Astrocyte of the spinal cord (primary cell): Measurements from ENCODE around the gene LRRC2.

Source experiments
- DNase-seq: peaks from one replicate; pipeline ENCODE4 v3.0.0; 2011; ENCODE audit warnings: low read depth, low spot score
- H3K4me3 ChIP-seq: 2 replicates; pipeline ENCODE4 v1.5.1; 2011; ENCODE audit warnings: low read depth, mild to moderate bottlenecking, low read length, moderate library complexity
- in situ Hi-C: cut with HindIII; loops from 2 replicates; pipeline ENCODE4 v1.10.0; 2017; ENCODE audit warnings: low sequenced_read_pairs
- TF ChIP-seq, protein P1 (sequence below): IDR thresholded peaks from 2 replicates; pipeline ENCODE4 v1.5.1; 2012; ENCODE audit warnings: low read depth, mild to moderate bottlenecking, low read length, inconsistent platforms

The LRRC2 gene

DNA sequence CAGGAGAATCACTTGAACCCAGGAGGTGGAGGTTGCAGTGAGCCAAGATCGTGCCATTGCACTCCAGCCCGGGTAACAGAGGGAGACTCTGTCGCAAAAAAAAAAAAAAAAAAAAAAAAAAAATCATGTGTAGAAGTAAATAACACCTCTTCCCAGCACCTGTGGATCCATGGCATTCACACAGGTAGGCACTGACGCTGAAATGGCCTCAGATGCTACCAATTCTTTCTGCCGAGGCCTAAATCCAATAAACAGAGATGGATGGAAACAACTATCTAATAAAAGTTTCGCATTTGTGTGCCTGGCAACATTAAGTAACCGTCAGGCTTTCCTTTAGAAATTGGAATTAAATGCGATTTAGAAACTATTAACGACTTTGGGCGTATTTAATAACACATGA lies 10.3 kb upstream of the LRRC2 start:
- in situ Hi-C loops, result no loop called here

DNA sequence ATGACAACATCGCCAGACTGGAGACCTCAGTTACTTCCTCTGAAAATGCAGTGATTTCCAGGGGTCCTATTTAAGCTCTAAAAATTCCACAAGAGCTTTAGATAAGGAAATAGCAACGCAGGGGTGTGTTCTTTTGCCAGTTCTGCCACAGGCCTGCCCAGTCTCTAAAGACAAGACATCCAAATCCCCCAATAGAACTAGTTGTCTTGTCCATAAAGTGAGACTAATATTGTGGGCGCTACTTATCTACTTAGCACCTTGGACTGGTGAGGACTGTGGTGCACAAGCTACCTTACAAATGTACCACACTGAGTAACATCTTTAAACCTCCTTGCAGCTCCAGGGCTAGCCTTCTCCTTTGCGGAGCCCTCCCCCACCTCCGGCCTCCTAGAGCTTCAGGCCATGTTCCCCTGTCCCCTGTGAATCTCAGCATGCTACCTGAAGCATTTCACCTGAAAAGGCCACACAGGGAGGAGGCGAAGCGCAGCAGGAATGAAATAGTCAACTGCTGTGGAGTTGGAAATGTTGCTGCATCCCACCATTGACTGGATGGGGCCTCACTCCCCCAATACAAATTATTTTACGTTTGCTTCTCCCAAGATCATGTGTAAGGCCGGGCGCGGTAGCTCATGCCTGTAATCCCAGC lies 9.6 kb upstream of the LRRC2 start:
- in situ Hi-C loops, result no loop called here
- TF ChIP-seq, protein P1, sequence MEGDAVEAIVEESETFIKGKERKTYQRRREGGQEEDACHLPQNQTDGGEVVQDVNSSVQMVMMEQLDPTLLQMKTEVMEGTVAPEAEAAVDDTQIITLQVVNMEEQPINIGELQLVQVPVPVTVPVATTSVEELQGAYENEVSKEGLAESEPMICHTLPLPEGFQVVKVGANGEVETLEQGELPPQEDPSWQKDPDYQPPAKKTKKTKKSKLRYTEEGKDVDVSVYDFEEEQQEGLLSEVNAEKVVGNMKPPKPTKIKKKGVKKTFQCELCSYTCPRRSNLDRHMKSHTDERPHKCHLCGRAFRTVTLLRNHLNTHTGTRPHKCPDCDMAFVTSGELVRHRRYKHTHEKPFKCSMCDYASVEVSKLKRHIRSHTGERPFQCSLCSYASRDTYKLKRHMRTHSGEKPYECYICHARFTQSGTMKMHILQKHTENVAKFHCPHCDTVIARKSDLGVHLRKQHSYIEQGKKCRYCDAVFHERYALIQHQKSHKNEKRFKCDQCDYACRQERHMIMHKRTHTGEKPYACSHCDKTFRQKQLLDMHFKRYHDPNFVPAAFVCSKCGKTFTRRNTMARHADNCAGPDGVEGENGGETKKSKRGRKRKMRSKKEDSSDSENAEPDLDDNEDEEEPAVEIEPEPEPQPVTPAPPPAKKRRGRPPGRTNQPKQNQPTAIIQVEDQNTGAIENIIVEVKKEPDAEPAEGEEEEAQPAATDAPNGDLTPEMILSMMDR, result no peak
- H3K4me3 ChIP-seq, result no peak overlapping the region
- DNase-seq, result no peak

More for the DNA sequence above, 10.3 kb upstream of the LRRC2 start:
- no peak for DNase-seq
- TF ChIP-seq, protein P1, result no peak
- H3K4me3 ChIP-seq, result no peak overlapping the region

- DNase-seq, result no peak
- in situ Hi-C loops, result no loop called here
- no peak overlapping the region for H3K4me3 ChIP-seq
- TF ChIP-seq, protein P1, result no peak
Observed at GRCh38 chr3:46574881-46575576, 8.9 kb upstream of the LRRC2 start.

DNA sequence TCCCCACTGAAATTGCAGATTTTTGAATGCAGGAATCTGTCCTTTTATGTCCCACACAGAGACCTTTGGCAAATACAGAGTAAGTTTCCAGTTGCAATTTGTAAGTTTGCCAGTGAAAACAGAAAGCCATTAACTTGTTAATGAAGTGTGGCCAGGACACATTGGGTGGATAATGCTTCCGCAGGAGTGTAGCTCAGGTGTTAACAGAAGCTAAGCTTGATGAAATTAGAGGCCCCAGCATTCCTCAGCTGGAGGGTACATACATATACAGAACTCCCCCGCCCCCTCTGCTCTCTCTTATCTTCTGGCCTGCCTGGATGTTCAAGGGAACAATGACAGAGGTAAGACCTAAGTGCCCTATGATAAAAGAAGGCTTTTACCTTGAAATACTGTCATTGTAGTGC lies 8.1 kb upstream of the LRRC2 start:
- in situ Hi-C loops, result no loop called here
- H3K4me3 ChIP-seq, result no peak overlapping the region

DNA sequence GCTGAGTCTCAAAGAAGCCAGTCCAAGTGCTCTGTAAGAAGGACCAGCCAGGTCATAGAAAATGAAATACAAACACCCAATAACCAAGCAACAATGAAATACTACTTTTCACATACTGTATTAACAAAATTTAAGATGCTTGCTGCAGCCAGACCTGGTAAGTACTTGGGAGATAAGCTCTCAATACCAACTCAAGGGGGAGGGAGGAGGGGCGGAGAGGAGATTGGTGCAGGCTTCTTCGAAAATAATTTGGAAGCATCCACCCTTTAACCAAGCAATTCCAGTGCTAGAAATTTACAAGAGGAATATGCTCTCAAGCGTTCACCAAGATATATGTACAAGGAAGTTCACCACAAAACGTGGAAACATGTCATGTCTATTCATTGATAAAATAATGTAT lies 7.6 kb upstream of the LRRC2 start:
- H3K4me3 ChIP-seq, result no peak overlapping the region
- in situ Hi-C loops, result no loop called here
- DNase-seq, result no peak
- TF ChIP-seq, protein P1, result no peak

More for the DNA sequence above, 8.1 kb upstream of the LRRC2 start:
- no peak for DNase-seq
- TF ChIP-seq, protein P1, result no peak

- H3K4me3 ChIP-seq, result no peak overlapping the region
- in situ Hi-C loops, result no loop called here
- TF ChIP-seq, protein P1, result no peak
- no peak for DNase-seq
Observed at GRCh38 chr3:46571684-46572083, 5.6 kb upstream of the LRRC2 start.
